ENCODE results near the gene CHMP2B. TPM values are rescaled to one million over a fixed set of nuclear protein-coding genes. Genes with fewer than 3 reads are reported as not detected.

The CHMP2B gene
- polyA plus RNA-seq, 1 donor from 2014 or later = 59.3 TPM

DNA sequence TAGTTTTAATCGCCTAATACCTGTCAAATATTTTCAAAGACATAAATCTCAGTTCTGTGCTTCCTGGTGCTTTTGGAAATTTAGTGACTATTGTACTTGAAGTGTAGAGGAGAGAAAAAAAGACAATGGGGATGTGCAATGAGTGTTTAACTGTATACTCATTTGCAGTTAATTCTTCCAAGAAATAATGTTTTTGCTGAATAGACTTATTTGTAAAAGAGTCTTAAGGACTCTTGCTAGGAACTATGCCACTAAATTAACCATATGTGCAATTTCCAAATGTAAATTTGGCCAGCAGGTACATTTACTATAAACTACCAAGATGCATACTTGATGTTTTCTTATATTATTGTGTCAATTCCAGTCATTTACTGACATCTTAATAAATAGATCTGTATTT, 2.0 kb downstream of the CHMP2B start:
- H3K4me2 ChIP-seq (ENCODE audit: low read length) = peak overlapping the region; percentile 72
- H3K36me3 ChIP-seq (ENCODE audit: insufficient read depth, low read length) = no peaks in the 10 kb centered on the region
- H3K9me3 ChIP-seq (ENCODE audit: low read length) = no peaks in the 10 kb centered on the region
- no peak overlapping the region for H2AFZ ChIP-seq (ENCODE audit: low read depth, low read length)
- peaks cover 29% of the 10 kb centered on the region for H3K79me2 ChIP-seq (replicated peaks; ENCODE audit: insufficient read depth, low read length)
- TF ChIP-seq EZH2 (IDR thresholded peaks at IDR 0.05; ENCODE audit: borderline replicate concordance, insufficient read depth, low read length, poor library complexity, severe bottlenecking) = no peak
- no peak for TF ChIP-seq EP300 (conservative IDR thresholded peaks at IDR 0.05; ENCODE audit: poor library complexity, severe bottlenecking)
- no peak for TF ChIP-seq MXI1 (conservative IDR thresholded peaks at IDR 0.05; ENCODE audit: poor library complexity, severe bottlenecking)
- TF ChIP-seq RAD21 (conservative IDR thresholded peaks at IDR 0.05) = no peak
- TF ChIP-seq, protein P1, sequence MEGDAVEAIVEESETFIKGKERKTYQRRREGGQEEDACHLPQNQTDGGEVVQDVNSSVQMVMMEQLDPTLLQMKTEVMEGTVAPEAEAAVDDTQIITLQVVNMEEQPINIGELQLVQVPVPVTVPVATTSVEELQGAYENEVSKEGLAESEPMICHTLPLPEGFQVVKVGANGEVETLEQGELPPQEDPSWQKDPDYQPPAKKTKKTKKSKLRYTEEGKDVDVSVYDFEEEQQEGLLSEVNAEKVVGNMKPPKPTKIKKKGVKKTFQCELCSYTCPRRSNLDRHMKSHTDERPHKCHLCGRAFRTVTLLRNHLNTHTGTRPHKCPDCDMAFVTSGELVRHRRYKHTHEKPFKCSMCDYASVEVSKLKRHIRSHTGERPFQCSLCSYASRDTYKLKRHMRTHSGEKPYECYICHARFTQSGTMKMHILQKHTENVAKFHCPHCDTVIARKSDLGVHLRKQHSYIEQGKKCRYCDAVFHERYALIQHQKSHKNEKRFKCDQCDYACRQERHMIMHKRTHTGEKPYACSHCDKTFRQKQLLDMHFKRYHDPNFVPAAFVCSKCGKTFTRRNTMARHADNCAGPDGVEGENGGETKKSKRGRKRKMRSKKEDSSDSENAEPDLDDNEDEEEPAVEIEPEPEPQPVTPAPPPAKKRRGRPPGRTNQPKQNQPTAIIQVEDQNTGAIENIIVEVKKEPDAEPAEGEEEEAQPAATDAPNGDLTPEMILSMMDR (IDR thresholded peaks at IDR 0.05; ENCODE audit: poor library complexity, severe bottlenecking) = no peak
- TF ChIP-seq TAF1 (IDR thresholded peaks at IDR 0.05; ENCODE audit: low read depth) = no peak
- TF ChIP-seq, protein P2, sequence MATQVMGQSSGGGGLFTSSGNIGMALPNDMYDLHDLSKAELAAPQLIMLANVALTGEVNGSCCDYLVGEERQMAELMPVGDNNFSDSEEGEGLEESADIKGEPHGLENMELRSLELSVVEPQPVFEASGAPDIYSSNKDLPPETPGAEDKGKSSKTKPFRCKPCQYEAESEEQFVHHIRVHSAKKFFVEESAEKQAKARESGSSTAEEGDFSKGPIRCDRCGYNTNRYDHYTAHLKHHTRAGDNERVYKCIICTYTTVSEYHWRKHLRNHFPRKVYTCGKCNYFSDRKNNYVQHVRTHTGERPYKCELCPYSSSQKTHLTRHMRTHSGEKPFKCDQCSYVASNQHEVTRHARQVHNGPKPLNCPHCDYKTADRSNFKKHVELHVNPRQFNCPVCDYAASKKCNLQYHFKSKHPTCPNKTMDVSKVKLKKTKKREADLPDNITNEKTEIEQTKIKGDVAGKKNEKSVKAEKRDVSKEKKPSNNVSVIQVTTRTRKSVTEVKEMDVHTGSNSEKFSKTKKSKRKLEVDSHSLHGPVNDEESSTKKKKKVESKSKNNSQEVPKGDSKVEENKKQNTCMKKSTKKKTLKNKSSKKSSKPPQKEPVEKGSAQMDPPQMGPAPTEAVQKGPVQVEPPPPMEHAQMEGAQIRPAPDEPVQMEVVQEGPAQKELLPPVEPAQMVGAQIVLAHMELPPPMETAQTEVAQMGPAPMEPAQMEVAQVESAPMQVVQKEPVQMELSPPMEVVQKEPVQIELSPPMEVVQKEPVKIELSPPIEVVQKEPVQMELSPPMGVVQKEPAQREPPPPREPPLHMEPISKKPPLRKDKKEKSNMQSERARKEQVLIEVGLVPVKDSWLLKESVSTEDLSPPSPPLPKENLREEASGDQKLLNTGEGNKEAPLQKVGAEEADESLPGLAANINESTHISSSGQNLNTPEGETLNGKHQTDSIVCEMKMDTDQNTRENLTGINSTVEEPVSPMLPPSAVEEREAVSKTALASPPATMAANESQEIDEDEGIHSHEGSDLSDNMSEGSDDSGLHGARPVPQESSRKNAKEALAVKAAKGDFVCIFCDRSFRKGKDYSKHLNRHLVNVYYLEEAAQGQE (IDR thresholded peaks at IDR 0.05; ENCODE audit: borderline replicate concordance) = no peak
- TF ChIP-seq SMC3 (conservative IDR thresholded peaks at IDR 0.05; ENCODE audit: poor library complexity) = no peak
- no peak for TF ChIP-seq POLR2AphosphoS5 (IDR thresholded peaks at IDR 0.05)
- H3K27ac ChIP-seq (ENCODE audit: low read length) = no peak overlapping the region
- no peaks in the 10 kb centered on the region for H3K9me2 ChIP-seq (ENCODE audit: insufficient read depth, low read length)
- H3K9ac ChIP-seq (ENCODE audit: low read length) = peak overlapping the region; percentile 70
- H3F3A ChIP-seq (ENCODE audit: insufficient read depth, low read length, poor library complexity, severe bottlenecking) = no peaks in the 10 kb centered on the region
- peak overlapping the region; percentile 86 for H3K4me3 ChIP-seq (ENCODE audit: low read length)
- H3K27me3 ChIP-seq (ENCODE audit: insufficient read depth, low read depth, low read length) = peaks cover 4% of the 10 kb centered on the region
- H4K20me1 ChIP-seq (ENCODE audit: insufficient read depth) = no peaks in the 10 kb centered on the region

DNA sequence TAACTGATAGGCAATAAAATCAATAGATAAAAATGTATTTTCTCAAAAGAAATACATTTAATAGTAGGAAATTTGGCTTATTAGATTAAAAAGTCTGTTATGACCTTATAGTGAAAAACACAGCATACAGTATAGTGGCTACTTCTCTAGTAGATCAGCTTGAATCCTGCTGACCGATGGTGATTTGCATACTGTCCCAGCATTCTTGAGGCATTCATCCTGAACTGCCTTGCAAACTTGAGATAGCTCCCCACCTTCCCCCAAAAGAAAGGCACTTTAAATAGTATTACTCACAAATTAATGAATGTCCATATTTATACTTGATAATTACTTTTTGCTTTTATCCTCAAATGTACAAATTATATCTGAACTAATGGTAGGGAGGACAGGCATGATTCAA, 6.7 kb downstream of the CHMP2B start:
- Histone ChIP-seq H3K27ac (ENCODE audit: low read length) (no peak overlapping the region), H3K36me3 (ENCODE audit: insufficient read depth, low read length) (no peaks in the 10 kb centered on the region), H3F3A (ENCODE audit: insufficient read depth, low read length, poor library complexity, severe bottlenecking) (no peaks in the 10 kb centered on the region), H3K9me2 (ENCODE audit: insufficient read depth, low read length) (no peaks in the 10 kb centered on the region), H3K27me3 (ENCODE audit: insufficient read depth, low read depth, low read length) (no peaks in the 10 kb centered on the region), H3K79me2 (replicated peaks; ENCODE audit: insufficient read depth, low read length) (peaks cover 25% of the 10 kb centered on the region), H3K9ac (ENCODE audit: low read length) (no peak overlapping the region), H2AFZ (ENCODE audit: low read depth, low read length) (no peak overlapping the region), H4K20me1 (ENCODE audit: insufficient read depth) (no peaks in the 10 kb centered on the region), H3K4me2 (ENCODE audit: low read length) (no peak overlapping the region), H3K4me3 (ENCODE audit: low read length) (no peak overlapping the region), H3K9me3 (ENCODE audit: low read length) (no peaks in the 10 kb centered on the region)
- no peak for TF ChIP-seq POLR2AphosphoS5 (IDR thresholded peaks at IDR 0.05)
- no peak for TF ChIP-seq EP300 (conservative IDR thresholded peaks at IDR 0.05; ENCODE audit: poor library complexity, severe bottlenecking)
- no peak for TF ChIP-seq RAD21 (conservative IDR thresholded peaks at IDR 0.05)
- TF ChIP-seq, protein P2 (IDR thresholded peaks at IDR 0.05; ENCODE audit: borderline replicate concordance) = no peak
- TF ChIP-seq, protein P1 (IDR thresholded peaks at IDR 0.05; ENCODE audit: poor library complexity, severe bottlenecking) = no peak
- TF ChIP-seq MXI1 (conservative IDR thresholded peaks at IDR 0.05; ENCODE audit: poor library complexity, severe bottlenecking) = no peak
